GM12872 (cell line): ENCODE data around the gene NPNT.

Source experiments
- TF ChIP-seq, protein P1 (sequence below): IDR thresholded peaks from 3 replicates; pipeline ENCODE4 v1.5.1; 2011; ENCODE audit warnings: low read depth, mild to moderate bottlenecking, low read length, moderate library complexity; ENCODE audit not compliant: insufficient read depth

Gene NPNT

GRCh38 chr4:105946771-105947170 is 51.5 kb downstream of the NPNT start:
- TF ChIP-seq, protein P1, sequence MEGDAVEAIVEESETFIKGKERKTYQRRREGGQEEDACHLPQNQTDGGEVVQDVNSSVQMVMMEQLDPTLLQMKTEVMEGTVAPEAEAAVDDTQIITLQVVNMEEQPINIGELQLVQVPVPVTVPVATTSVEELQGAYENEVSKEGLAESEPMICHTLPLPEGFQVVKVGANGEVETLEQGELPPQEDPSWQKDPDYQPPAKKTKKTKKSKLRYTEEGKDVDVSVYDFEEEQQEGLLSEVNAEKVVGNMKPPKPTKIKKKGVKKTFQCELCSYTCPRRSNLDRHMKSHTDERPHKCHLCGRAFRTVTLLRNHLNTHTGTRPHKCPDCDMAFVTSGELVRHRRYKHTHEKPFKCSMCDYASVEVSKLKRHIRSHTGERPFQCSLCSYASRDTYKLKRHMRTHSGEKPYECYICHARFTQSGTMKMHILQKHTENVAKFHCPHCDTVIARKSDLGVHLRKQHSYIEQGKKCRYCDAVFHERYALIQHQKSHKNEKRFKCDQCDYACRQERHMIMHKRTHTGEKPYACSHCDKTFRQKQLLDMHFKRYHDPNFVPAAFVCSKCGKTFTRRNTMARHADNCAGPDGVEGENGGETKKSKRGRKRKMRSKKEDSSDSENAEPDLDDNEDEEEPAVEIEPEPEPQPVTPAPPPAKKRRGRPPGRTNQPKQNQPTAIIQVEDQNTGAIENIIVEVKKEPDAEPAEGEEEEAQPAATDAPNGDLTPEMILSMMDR: no peak

GRCh38 chr4:105950701-105951100 is 55.4 kb downstream of the NPNT start:
- TF ChIP-seq, protein P1: no peak

GRCh38 chr4:105951198-105951597 is 55.9 kb downstream of the NPNT start:
- TF ChIP-seq, protein P1: no peak

- TF ChIP-seq, protein P1: no peak
Measured at GRCh38 chr4:105952591-105952990, 57.3 kb downstream of the NPNT start.

DNA sequence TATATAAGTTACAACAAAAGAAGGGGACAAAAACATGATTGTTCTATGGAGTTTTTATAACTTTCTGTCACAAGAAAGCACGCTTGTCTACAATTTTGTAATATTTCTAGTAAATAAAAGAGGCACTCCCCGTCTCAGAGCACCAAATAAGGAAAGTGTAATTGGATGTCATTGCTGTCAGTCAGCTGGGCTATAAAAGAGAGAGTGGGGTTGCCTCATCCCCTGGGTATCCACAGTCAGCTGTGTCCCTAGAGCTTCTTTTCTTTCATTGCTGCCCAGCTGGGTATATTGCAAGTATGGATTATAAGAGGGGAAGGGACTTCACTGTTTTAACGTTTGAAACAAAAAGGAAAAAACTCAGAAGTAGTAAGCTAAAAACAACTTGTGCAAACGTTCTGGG is 61.3 kb downstream of the NPNT start:
- TF ChIP-seq, protein P1: no peak

GRCh38 chr4:105957680-105958079 is 62.4 kb downstream of the NPNT start:
- TF ChIP-seq, protein P1: no peak

DNA sequence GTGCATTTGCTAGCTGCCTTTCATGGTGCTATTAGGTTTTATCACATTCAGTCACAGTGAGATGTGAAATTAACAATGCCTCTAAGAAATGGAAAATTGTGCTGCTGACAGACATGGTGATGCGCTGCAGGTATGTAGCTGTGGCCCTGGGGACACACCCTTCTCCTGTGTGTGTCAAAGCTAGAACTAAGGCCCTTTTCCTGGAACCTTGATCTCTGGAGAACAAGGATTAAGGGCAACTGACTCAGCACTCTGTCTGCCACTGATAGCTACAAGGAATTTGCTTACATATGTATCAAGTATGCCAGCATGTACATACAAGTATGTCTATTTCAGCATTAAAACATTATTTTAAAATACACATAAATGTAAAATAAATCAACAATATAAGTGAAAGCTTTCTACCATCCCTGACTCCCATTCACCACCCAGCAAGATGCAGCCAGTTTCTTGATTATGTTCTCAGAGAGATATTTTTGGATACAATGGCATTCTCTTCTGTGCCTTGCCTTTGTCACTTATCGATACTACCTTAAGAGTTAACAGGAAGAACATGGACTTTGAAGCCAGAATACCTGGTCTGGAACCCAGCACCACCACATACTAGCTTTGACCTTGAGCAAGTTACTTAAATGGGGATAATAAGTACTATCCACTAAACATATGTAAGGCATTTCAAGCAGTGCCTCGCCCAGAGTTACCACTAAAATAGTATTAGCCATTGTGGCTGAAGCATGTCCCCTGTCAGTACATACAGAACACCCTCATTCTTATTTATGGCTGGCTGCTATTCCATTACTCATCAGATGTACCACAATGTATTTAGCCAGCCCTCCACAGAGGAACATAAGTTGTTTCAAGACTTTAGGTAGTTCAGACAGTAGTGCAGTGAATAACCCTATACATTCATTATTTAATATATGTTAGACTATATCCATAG is 68.5 kb downstream of the NPNT start:
- TF ChIP-seq, protein P1: no peak
